Endodermal cell (in vitro differentiated cells): Measurements from ENCODE around the gene DEFB108B. TPM values are rescaled to one million over a fixed set of nuclear protein-coding genes. Genes with fewer than 3 reads are reported as not detected.
"Not testable (repeated sequence)": the region's sequence is repeated elsewhere in the genome, so short reads cannot be mapped to it uniquely, and the experiment has no call there.

Source experiments
- DNase-seq: peaks from one replicate; pipeline ENCODE4 v3.0.0-alpha.2; 2017
- H3K27ac ChIP-seq: 2 replicates; pipeline ENCODE4 v1.5.1; 2013; ENCODE audit warnings: mild to moderate bottlenecking, low read depth, low read length, moderate library complexity
- H3K27me3 ChIP-seq: 2 replicates; pipeline ENCODE4 v1.6.1; 2013; ENCODE audit warnings: mild to moderate bottlenecking, low read length, moderate library complexity; ENCODE audit not compliant: insufficient read depth, control insufficient read depth, poor library complexity, severe bottlenecking
- H3K36me3 ChIP-seq: 2 replicates; pipeline ENCODE4 v1.7.0; 2013; ENCODE audit warnings: mild to moderate bottlenecking, low read length, moderate library complexity; ENCODE audit not compliant: control insufficient read depth, insufficient read depth
- H3K4me1 ChIP-seq: one replicate; pipeline ENCODE4 v1.7.0; 2013; ENCODE audit warnings: low read length; ENCODE audit not compliant: control insufficient read depth, insufficient read depth
- H3K4me3 ChIP-seq: 2 replicates; pipeline ENCODE4 v1.5.1; 2013; ENCODE audit warnings: mild to moderate bottlenecking, low read length, moderate library complexity
- H3K9ac ChIP-seq: 2 replicates; pipeline ENCODE4 v1.6.1; 2013; ENCODE audit warnings: mild to moderate bottlenecking, low read length, moderate library complexity; ENCODE audit not compliant: poor library complexity, severe bottlenecking; ENCODE audit errors: extremely low read depth
- H3K9me3 ChIP-seq: 2 replicates; pipeline ENCODE4 v1.6.1; 2013; ENCODE audit warnings: mild to moderate bottlenecking, low read length, moderate library complexity; ENCODE audit not compliant: control insufficient read depth
- H3K27ac Mint-ChIP-seq: 2 replicates; pipeline ENCODE4 v1.8.0; 2020; ENCODE audit warnings: mixed read lengths
- H3K27me3 Mint-ChIP-seq: 2 replicates; pipeline ENCODE4 v1.8.0; 2021; ENCODE audit warnings: mild to moderate bottlenecking, mixed read lengths; ENCODE audit not compliant: insufficient read depth
- H3K36me3 Mint-ChIP-seq: 2 replicates; pipeline ENCODE4 v1.8.0; 2020; ENCODE audit warnings: low read depth, mixed read lengths
- H3K4me1 Mint-ChIP-seq: 2 replicates; pipeline ENCODE4 v1.8.0; 2020; ENCODE audit warnings: mixed read lengths
- H3K4me3 Mint-ChIP-seq: 2 replicates; pipeline ENCODE4 v1.8.0; 2020; ENCODE audit warnings: mild to moderate bottlenecking, moderate library complexity, mixed read lengths
- H3K9me3 Mint-ChIP-seq: 2 replicates; pipeline ENCODE4 v1.8.0; 2020; ENCODE audit warnings: mild to moderate bottlenecking, mixed read lengths
- whole genome bisulfite sequencing, 2 experiments: methylation state at CpG; one replicate each; pipeline versions ENCODE4 v1.1.5 to v1.1.7; 2013; ENCODE audit warnings: missing lambda C conversion rate in 2 of 2, mixed read lengths in 1 of 2; ENCODE audit not compliant: insufficient coverage in 1 of 2, insufficient read length in 1 of 2; 5-methylcytosine and 5-hydroxymethylcytosine counted together
- total RNA-seq, 2 donors: library from RNA; stranded (reverse); fragmentation: NEBNext Ultra II Directional in 1 of 2; extraction: Animal tissue kit (Norgen Biotek cat#: 25700) in 1 of 2; gene quantifications; 2 replicates in 1 of 2; 3 replicates in 1 of 2; pipeline ENCODE4 v1.2.1, GENCODE V29; 2021
- TF ChIP-seq, protein P1 (sequence below): fragments of 200-600 bp; sonication (generic); conservative IDR thresholded peaks from 2 replicates; pipeline ENCODE4 v1.5.0; 2021; ENCODE audit warnings: antibody characterized with exemption, mild to moderate bottlenecking

Gene DEFB108B
- total RNA-seq, 2 donors from 2014 or later: not detected

DNA sequence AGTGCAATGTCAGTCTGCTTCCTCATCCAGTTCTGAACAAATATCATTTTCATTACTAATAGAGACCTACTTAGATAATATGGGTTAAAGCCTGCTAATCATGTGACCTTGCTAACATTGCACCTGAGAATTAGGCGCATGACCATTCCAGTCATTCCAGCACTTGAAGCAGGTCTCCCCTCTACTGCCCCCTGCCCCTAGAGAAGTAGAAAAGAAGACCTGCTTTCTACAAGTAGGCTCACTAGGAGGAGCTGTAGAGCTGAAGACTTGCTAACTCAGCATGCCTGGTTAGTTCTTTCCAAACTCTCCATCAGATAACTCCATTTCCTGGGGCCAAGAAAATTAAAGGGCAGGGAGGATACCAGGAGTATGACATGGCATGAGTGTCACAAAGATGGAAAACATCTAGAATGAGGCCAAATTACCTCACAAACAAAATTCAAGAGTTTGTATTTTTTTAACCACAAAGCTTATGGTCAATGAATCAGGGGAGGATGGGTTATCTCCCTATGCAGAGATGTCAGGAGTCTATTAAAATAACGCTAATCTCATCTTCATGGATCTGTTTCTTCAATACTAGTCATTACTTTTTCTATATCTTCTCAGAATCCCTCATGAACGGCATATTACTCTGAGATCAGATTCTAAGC lies 31.1 kb downstream of the DEFB108B start:
- TF ChIP-seq, protein P1, sequence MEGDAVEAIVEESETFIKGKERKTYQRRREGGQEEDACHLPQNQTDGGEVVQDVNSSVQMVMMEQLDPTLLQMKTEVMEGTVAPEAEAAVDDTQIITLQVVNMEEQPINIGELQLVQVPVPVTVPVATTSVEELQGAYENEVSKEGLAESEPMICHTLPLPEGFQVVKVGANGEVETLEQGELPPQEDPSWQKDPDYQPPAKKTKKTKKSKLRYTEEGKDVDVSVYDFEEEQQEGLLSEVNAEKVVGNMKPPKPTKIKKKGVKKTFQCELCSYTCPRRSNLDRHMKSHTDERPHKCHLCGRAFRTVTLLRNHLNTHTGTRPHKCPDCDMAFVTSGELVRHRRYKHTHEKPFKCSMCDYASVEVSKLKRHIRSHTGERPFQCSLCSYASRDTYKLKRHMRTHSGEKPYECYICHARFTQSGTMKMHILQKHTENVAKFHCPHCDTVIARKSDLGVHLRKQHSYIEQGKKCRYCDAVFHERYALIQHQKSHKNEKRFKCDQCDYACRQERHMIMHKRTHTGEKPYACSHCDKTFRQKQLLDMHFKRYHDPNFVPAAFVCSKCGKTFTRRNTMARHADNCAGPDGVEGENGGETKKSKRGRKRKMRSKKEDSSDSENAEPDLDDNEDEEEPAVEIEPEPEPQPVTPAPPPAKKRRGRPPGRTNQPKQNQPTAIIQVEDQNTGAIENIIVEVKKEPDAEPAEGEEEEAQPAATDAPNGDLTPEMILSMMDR: peak; percentile 82
- peak; percentile 83 for DNase-seq
- not testable (repeated sequence) for H3K9me3 Mint-ChIP-seq, H3K9me3 ChIP-seq, H3K4me1 ChIP-seq, H3K4me3 Mint-ChIP-seq, H3K27me3 Mint-ChIP-seq, H3K36me3 ChIP-seq, H3K9ac ChIP-seq, H3K4me1 Mint-ChIP-seq, H3K4me3 ChIP-seq, H3K27ac Mint-ChIP-seq, H3K36me3 Mint-ChIP-seq, H3K27ac ChIP-seq, H3K27me3 ChIP-seq
- 72 to 85% methylated on average over 2 to 3 of the region's 3 CpGs for WGBS, 2 experiments

DNA sequence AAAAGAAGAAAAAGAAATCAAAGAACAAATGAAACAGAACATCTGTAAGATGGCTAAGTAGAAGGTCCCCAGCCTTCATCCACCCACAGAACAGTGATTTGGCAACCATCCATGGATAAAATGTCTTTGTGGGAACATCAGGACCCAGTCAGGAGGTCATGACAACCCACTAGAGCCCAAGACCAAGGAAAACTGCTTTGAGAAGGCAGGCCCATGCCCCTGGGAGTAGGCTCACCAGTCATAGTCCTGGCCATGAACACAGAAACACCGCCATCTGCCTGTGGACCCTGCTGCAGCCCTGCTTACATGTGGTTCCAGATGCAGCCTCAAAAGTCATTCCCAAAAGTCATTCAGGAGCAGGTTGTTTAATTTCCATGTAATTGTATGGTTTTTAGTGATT lies 34.2 kb downstream of the DEFB108B start:
- not testable (repeated sequence) for H3K27me3 Mint-ChIP-seq, H3K4me1 Mint-ChIP-seq, H3K4me3 Mint-ChIP-seq, H3K27ac ChIP-seq, H3K4me1 ChIP-seq, H3K27me3 ChIP-seq, H3K4me3 ChIP-seq, H3K9me3 Mint-ChIP-seq, H3K36me3 Mint-ChIP-seq, H3K27ac Mint-ChIP-seq, H3K9me3 ChIP-seq, H3K9ac ChIP-seq, H3K36me3 ChIP-seq
- TF ChIP-seq, protein P1: peak; percentile 54
- peak; percentile 53 for DNase-seq
- WGBS, 2 experiments: 62 to 80% methylated on average over 1 of the region's 1 CpG

DNA sequence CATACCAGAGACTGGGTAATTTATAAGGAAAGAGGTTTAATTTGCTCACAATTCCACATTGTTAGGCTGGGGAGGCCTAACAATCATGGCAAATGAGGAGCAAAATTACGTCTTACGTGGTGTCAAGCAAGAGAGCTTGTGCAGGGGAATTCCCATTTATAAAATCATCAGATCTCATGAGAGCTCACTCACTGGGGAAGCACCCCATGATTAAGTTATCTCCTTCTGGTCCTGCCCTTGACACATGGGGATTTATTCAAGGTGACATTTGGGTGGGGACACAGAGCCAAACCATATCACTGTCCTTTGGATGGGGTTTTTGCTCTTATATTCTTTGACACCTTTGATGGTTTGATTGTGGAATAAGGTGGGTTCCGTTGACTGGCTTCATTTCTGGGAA lies 36.9 kb downstream of the DEFB108B start:
- not testable (repeated sequence) for H3K27ac Mint-ChIP-seq, H3K36me3 Mint-ChIP-seq, H3K4me1 Mint-ChIP-seq, H3K27me3 Mint-ChIP-seq, H3K9me3 Mint-ChIP-seq, DNase-seq, H3K27me3 ChIP-seq, H3K9me3 ChIP-seq, H3K4me3 Mint-ChIP-seq, H3K4me1 ChIP-seq, H3K36me3 ChIP-seq, H3K9ac ChIP-seq, H3K4me3 ChIP-seq, H3K27ac ChIP-seq
- 86 to 100% methylated on average over 1 to 3 of the region's 3 CpGs for WGBS, 2 experiments

DNA sequence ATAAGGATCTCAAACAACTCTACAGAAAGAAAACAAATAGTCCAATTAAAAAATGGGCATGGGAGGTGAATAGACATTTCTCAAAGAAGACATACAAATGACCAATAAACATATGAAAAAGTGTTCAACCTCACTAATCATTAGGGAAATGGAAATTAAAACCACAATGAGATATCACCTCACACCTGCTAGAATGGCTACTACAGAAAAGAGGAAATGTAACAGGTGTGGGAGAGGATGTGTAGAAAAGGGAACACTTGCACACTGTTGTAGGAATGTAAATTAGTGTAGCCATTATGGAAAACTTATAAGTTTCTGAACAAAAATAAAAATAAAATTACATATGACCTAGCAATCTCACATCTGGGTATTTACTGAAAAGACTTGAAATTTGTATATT lies 37.7 kb downstream of the DEFB108B start:
- H3K4me1 ChIP-seq, H3K27ac ChIP-seq, H3K27me3 ChIP-seq, H3K27ac Mint-ChIP-seq, H3K36me3 ChIP-seq, H3K9me3 Mint-ChIP-seq, H3K36me3 Mint-ChIP-seq, H3K9ac ChIP-seq, H3K4me1 Mint-ChIP-seq, H3K4me3 Mint-ChIP-seq, H3K9me3 ChIP-seq, H3K27me3 Mint-ChIP-seq, H3K4me3 ChIP-seq, DNase-seq: not testable (repeated sequence)

DNA sequence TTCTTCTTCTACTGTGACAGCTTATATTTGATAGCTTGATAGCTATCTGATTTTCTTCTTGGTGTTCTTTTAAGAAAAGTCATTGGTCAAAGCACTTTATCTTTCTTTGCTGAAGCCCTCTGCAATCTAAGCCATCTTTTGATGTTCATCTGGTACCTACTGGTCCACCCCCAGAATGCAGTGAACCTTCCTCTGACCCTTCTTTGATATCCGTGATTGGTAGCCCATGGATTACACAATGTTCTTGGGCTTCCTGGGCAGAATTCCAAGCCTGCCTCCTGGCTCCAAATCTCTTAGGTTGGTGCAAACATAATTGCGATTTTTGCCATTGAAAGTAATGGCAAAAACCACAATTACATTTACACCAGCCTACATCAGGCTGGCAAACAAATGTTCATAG lies 43.3 kb downstream of the DEFB108B start:
- not testable (repeated sequence) for H3K4me1 Mint-ChIP-seq, H3K9me3 ChIP-seq, DNase-seq, H3K27ac Mint-ChIP-seq, H3K4me1 ChIP-seq, H3K36me3 Mint-ChIP-seq, H3K27ac ChIP-seq, H3K4me3 Mint-ChIP-seq, H3K36me3 ChIP-seq, H3K9me3 Mint-ChIP-seq, H3K9ac ChIP-seq, H3K4me3 ChIP-seq, H3K27me3 ChIP-seq, H3K27me3 Mint-ChIP-seq
- WGBS, 2 experiments: 100% methylated on average over 2 of the region's 2 CpGs; no CpG with 5 or more reads in 1 of the 2 experiments

DNA sequence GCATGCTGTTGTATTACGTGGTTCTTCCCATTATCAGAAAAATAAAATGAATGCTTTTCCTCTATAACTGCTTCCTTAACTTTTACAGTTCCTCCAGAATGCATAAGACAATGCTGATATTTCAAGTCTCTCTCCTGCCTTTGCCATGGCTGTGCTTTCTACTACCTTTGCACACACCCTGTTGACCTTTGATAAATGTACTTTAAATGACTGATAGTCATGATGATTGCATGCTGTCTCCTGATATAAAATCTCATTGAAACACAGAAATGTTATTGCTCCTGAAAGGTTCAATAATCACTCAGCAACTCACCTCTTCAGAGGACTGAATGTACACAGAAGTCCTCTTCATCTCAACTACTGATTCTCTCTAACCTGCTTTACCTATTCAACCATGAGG lies 45.1 kb downstream of the DEFB108B start, which contains the start of gene DEFB131B:
DEFB131B (plus strand) TSS at position 395 of the 400 bp plus-strand sequence; CDS start at position 395, 0 bp downstream.
- not testable (repeated sequence) for H3K36me3 ChIP-seq, H3K27ac ChIP-seq, H3K27me3 ChIP-seq, H3K9me3 Mint-ChIP-seq, H3K27me3 Mint-ChIP-seq, H3K36me3 Mint-ChIP-seq, H3K27ac Mint-ChIP-seq, H3K4me1 ChIP-seq, H3K4me3 Mint-ChIP-seq, H3K4me1 Mint-ChIP-seq, H3K9ac ChIP-seq, H3K9me3 ChIP-seq, DNase-seq, H3K4me3 ChIP-seq
- 91% methylated on average over 1 of the region's 1 CpG; no CpG with 5 or more reads in 1 of the 2 experiments for WGBS, 2 experiments
